Measurements from ENCODE around the gene CCDC102A. TPM values are rescaled to one million over a fixed set of nuclear protein-coding genes. Genes with fewer than 3 reads are reported as not detected.

CCDC102A gene
- total and polyA plus RNA-seq, 10 of the 15 experiments (the other 5 are each of a cell fraction or from before 2014, with no cell fraction given) = 0.03 to 5.9 (median 2.4) TPM

DNA sequence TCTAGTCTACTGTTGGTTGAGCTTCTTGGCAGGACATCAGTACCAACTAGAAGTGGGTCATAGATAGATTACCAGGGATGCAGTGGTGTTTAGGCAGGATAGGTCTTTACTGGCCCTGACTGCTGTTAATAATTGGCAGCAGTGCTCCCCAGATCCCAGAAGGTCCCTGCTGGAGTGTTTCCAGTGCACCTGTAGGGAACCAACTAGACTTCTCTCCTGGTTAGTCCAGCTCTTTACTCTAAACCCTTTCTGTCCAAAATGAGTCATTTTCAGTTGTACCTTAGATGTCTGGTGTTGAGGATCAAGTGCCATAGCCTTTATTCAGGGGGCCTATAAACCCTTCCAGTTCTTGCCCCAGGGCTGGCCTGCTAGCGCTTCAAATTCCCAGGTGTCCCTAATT lies 65.2 kb downstream of the CCDC102A start:
- intact Hi-C loops (cut with micrococcal nuclease; ENCODE audit: unreplicated experiment) (no loop called here), in situ Hi-C loops (cut with MboI) (no loop called here)
- no peaks in the 10 kb centered on the region for H3K79me2 ChIP-seq (ENCODE audit: control insufficient read depth, insufficient read depth, low read length)
- POLR2A ChIA-PET = interaction anchor here (0.6 kb wide), 2 partner anchors 23 to 205 kb away, joined by 3 to 4 read pairs; no protein-coding TSS in a partner anchor
- no peaks in the 10 kb centered on the region for H3K27me3 ChIP-seq (replicated peaks in 1 of 2; ENCODE audit: control insufficient read depth in 2 of 2, insufficient read depth in 2 of 2, low read length in 1 of 2)
- no peaks in the 10 kb centered on the region for H3K9me3 ChIP-seq (replicated peaks; ENCODE audit: control insufficient read depth, insufficient read depth, low read length)
- TF ChIP-seq SMC3 (IDR thresholded peaks at IDR 0.05; ENCODE audit: borderline replicate concordance, low read length) (no peak), JUND (IDR thresholded peaks at IDR 0.05; ENCODE audit: low read depth, low read length) (no peak), STAT1 (conservative IDR thresholded peaks at IDR 0.05) (no peak), ZSCAN29 (IDR thresholded peaks at IDR 0.05) (no peak)
- TF ChIP-seq, protein P1, sequence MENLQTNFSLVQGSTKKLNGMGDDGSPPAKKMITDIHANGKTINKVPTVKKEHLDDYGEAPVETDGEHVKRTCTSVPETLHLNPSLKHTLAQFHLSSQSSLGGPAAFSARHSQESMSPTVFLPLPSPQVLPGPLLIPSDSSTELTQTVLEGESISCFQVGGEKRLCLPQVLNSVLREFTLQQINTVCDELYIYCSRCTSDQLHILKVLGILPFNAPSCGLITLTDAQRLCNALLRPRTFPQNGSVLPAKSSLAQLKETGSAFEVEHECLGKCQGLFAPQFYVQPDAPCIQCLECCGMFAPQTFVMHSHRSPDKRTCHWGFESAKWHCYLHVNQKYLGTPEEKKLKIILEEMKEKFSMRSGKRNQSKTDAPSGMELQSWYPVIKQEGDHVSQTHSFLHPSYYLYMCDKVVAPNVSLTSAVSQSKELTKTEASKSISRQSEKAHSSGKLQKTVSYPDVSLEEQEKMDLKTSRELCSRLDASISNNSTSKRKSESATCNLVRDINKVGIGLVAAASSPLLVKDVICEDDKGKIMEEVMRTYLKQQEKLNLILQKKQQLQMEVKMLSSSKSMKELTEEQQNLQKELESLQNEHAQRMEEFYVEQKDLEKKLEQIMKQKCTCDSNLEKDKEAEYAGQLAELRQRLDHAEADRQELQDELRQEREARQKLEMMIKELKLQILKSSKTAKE (IDR thresholded peaks at IDR 0.05; ENCODE audit: low read depth, poor library complexity, severe bottlenecking) = no peak
- TF ChIP-seq, protein P2, sequence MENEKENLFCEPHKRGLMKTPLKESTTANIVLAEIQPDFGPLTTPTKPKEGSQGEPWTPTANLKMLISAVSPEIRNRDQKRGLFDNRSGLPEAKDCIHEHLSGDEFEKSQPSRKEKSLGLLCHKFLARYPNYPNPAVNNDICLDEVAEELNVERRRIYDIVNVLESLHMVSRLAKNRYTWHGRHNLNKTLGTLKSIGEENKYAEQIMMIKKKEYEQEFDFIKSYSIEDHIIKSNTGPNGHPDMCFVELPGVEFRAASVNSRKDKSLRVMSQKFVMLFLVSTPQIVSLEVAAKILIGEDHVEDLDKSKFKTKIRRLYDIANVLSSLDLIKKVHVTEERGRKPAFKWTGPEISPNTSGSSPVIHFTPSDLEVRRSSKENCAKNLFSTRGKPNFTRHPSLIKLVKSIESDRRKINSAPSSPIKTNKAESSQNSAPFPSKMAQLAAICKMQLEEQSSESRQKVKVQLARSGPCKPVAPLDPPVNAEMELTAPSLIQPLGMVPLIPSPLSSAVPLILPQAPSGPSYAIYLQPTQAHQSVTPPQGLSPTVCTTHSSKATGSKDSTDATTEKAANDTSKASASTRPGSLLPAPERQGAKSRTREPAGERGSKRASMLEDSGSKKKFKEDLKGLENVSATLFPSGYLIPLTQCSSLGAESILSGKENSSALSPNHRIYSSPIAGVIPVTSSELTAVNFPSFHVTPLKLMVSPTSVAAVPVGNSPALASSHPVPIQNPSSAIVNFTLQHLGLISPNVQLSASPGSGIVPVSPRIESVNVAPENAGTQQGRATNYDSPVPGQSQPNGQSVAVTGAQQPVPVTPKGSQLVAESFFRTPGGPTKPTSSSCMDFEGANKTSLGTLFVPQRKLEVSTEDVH (IDR thresholded peaks at IDR 0.05; ENCODE audit: low read depth, partially characterized antibody) = no peak
- TF ChIP-seq, protein P3, sequence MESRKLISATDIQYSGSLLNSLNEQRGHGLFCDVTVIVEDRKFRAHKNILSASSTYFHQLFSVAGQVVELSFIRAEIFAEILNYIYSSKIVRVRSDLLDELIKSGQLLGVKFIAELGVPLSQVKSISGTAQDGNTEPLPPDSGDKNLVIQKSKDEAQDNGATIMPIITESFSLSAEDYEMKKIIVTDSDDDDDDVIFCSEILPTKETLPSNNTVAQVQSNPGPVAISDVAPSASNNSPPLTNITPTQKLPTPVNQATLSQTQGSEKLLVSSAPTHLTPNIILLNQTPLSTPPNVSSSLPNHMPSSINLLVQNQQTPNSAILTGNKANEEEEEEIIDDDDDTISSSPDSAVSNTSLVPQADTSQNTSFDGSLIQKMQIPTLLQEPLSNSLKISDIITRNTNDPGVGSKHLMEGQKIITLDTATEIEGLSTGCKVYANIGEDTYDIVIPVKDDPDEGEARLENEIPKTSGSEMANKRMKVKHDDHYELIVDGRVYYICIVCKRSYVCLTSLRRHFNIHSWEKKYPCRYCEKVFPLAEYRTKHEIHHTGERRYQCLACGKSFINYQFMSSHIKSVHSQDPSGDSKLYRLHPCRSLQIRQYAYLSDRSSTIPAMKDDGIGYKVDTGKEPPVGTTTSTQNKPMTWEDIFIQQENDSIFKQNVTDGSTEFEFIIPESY (IDR thresholded peaks at IDR 0.05) = no peak
- TF ChIP-seq, protein P4, sequence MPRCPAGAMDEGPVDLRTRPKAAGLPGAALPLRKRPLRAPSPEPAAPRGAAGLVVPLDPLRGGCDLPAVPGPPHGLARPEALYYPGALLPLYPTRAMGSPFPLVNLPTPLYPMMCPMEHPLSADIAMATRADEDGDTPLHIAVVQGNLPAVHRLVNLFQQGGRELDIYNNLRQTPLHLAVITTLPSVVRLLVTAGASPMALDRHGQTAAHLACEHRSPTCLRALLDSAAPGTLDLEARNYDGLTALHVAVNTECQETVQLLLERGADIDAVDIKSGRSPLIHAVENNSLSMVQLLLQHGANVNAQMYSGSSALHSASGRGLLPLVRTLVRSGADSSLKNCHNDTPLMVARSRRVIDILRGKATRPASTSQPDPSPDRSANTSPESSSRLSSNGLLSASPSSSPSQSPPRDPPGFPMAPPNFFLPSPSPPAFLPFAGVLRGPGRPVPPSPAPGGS (IDR thresholded peaks at IDR 0.05; ENCODE audit: borderline replicate concordance, insufficient read depth, low read depth, low read length, poor library complexity, severe bottlenecking) = no peak
- H4K20me1 ChIP-seq (ENCODE audit: control insufficient read depth, insufficient read depth) = no peaks in the 10 kb centered on the region
- no peak for ATAC-seq
- H3K4me2 ChIP-seq (ENCODE audit: control insufficient read depth, insufficient read depth) = no peak overlapping the region
- H3K36me3 ChIP-seq (ENCODE audit: control insufficient read depth in 2 of 2, insufficient read depth in 2 of 2, low read length in 1 of 2) = peaks cover 25 to 31% of the 10 kb centered on the region in 2 experiments
- CTCF ChIA-PET = no interaction called here
- H3K4me1 ChIP-seq (ENCODE audit: control insufficient read depth, insufficient read depth, low read length) = peaks cover 9% of the 10 kb centered on the region
- no peak overlapping the region for H3K9ac ChIP-seq (ENCODE audit: control insufficient read depth, insufficient read depth, low read length)
- DNase-seq (ENCODE audit: low read depth, low spot score) = no peak
- no peak overlapping the region for H3K4me3 ChIP-seq
- RAD21 ChIA-PET (ENCODE audit: unreplicated experiment) = no interaction called here
- no peak overlapping the region for H3K27ac ChIP-seq (ENCODE audit: control insufficient read depth, insufficient read depth)
- SMC1A ChIA-PET (ENCODE audit: uncharacterized antibody, unreplicated experiment) = interaction anchor here (1.1 kb wide), 1 partner anchor 16 kb away, joined by 4 read pairs; no protein-coding TSS in a partner anchor
- H2AFZ ChIP-seq (ENCODE audit: control insufficient read depth, low read depth, low read length) = no peak overlapping the region
- WGBS (ENCODE audit: insufficient coverage, insufficient replicate concordance, low lambda C conversion rate, missing lambda C conversion rate) = 100% methylated on average over 1 of the region's 1 CpG
- no peak for FAIRE-seq
- BruUV-seq (replicated peaks) = no TSS peak

All from GM12878 (cell line).